CD14-positive monocyte (primary cell): ENCODE results near the gene GABRD. TPM values are rescaled to one million over a fixed set of nuclear protein-coding genes. Genes with fewer than 3 reads are reported as not detected.

ENCODE experiments used
- DNase-seq, 3 donors: peaks; one replicate each; pipeline ENCODE4 v3.0.0-alpha.2; 2011 to 2022
- H2AFZ ChIP-seq: 2 replicates; pipeline ENCODE4 v1.6.0; 2012; ENCODE audit warnings: mild to moderate bottlenecking, low read depth, low read length, inconsistent platforms; ENCODE audit not compliant: insufficient read depth, poor library complexity, severe bottlenecking
- H3K27ac ChIP-seq, 2 donors: 1 replicate in 1 of 2; 2 replicates in 1 of 2; pipeline ENCODE4 v1.5.1; 2012 to 2013; ENCODE audit warnings: low read length in 2 of 2, control low read depth in 1 of 2, inconsistent platforms in 1 of 2, low read depth in 1 of 2, mild to moderate bottlenecking in 1 of 2
- H3K27me3 ChIP-seq, 2 donors: one replicate each; pipeline versions ENCODE4 v1.6.0 to v1.6.1; 2011 to 2013; ENCODE audit warnings: low read length in 2 of 2; ENCODE audit not compliant: control insufficient read depth in 2 of 2, insufficient read depth in 2 of 2
- H3K36me3 ChIP-seq, 2 donors: replicated peaks in 1 of 2; 1 replicate in 1 of 2; 2 replicates in 1 of 2; pipeline versions ENCODE4 v1.5.1 to v1.6.1; 2012 to 2013; ENCODE audit warnings: low read length in 2 of 2, control low read depth in 1 of 2, inconsistent platforms in 1 of 2, mild to moderate bottlenecking in 1 of 2; ENCODE audit not compliant: insufficient read depth in 2 of 2, control insufficient read depth in 1 of 2
- H3K4me1 ChIP-seq, 2 donors: 1 replicate in 1 of 2; 2 replicates in 1 of 2; pipeline versions ENCODE4 v1.5.1 to v1.6.1; 2012 to 2013; ENCODE audit warnings: low read length in 2 of 2, control low read depth in 1 of 2, inconsistent platforms in 1 of 2, mild to moderate bottlenecking in 1 of 2, moderate library complexity in 1 of 2; ENCODE audit not compliant: insufficient read depth in 2 of 2, control insufficient read depth in 1 of 2
- H3K4me2 ChIP-seq: replicated peaks from 2 replicates; pipeline ENCODE3; 2012; ENCODE audit warnings: low read length, moderate library complexity, mild to moderate bottlenecking; ENCODE audit not compliant: poor library complexity, severe bottlenecking; ENCODE audit errors: extremely low read depth
- H3K4me3 ChIP-seq, 3 experiments: fragments of 200-600 bp in 1 of 3; sonication (generic) in 1 of 3; replicated peaks in 1 of 3; 1 replicate in 2 of 3; 2 replicates in 1 of 3; pipeline ENCODE4 v1.5.1; 2011 to 2013; ENCODE audit warnings: low read length in 3 of 3, mild to moderate bottlenecking in 3 of 3, control low read depth in 2 of 3, low read depth in 2 of 3, inconsistent platforms in 1 of 3, moderate library complexity in 1 of 3
- H3K79me2 ChIP-seq: 2 replicates; pipeline ENCODE4 v1.6.0; 2012; ENCODE audit warnings: mild to moderate bottlenecking, control low read depth, inconsistent platforms, low read length, moderate library complexity; ENCODE audit not compliant: insufficient read depth
- H3K9ac ChIP-seq: 2 replicates; pipeline ENCODE4 v1.6.0; 2017; ENCODE audit warnings: low read length, mild to moderate bottlenecking; ENCODE audit not compliant: insufficient read depth, poor library complexity, severe bottlenecking
- H3K9me3 ChIP-seq, 2 donors: replicated peaks in 1 of 2; 1 replicate in 1 of 2; 2 replicates in 1 of 2; pipeline versions ENCODE4 v1.5.1 to v1.6.1; 2012 to 2013; ENCODE audit warnings: low read length in 2 of 2, control low read depth in 1 of 2; ENCODE audit not compliant: control insufficient read depth in 1 of 2, insufficient read depth in 1 of 2
- H4K20me1 ChIP-seq: 2 replicates; pipeline ENCODE4 v1.6.0; 2012; ENCODE audit warnings: mild to moderate bottlenecking, low read length, control low read depth, moderate library complexity; ENCODE audit not compliant: insufficient read depth
- H3K27ac Mint-ChIP-seq, 7 donors: one replicate each; pipeline ENCODE4 v1.8.0; 2020; ENCODE audit warnings: mild to moderate bottlenecking in 7 of 7, mixed read lengths in 7 of 7, moderate library complexity in 6 of 7, inconsistent platforms in 2 of 7
- H3K27me3 Mint-ChIP-seq, 3 donors: one replicate each; pipeline ENCODE4 v1.8.0; 2021 to 2022; ENCODE audit warnings: low read depth in 3 of 3, mild to moderate bottlenecking in 3 of 3, mixed read lengths in 3 of 3, moderate library complexity in 3 of 3, inconsistent platforms in 1 of 3
- H3K36me3 Mint-ChIP-seq, 2 donors: one replicate each; pipeline ENCODE4 v1.8.0; 2020; ENCODE audit warnings: mixed read lengths in 2 of 2, inconsistent platforms in 1 of 2, mild to moderate bottlenecking in 1 of 2
- H3K4me1 Mint-ChIP-seq: one replicate; pipeline ENCODE4 v1.8.0; 2020; ENCODE audit warnings: mild to moderate bottlenecking, mixed read lengths
- H3K4me3 Mint-ChIP-seq, 2 donors: one replicate each; pipeline ENCODE4 v1.8.0; 2020; ENCODE audit warnings: mild to moderate bottlenecking in 2 of 2, mixed read lengths in 2 of 2, moderate library complexity in 1 of 2
- H3K9me3 Mint-ChIP-seq, 7 donors: one replicate each; pipeline ENCODE4 v1.8.0; 2020 to 2022; ENCODE audit warnings: mixed read lengths in 7 of 7, mild to moderate bottlenecking in 6 of 7, moderate library complexity in 6 of 7, inconsistent platforms in 2 of 7
- CTCF ChIP-seq: fragments of 200-600 bp; IDR thresholded peaks from one replicate; pipeline ENCODE4 v1.8.0; 2022; ENCODE audit warnings: antibody characterized with exemption, mild to moderate bottlenecking
- WGBS: methylation state at CpG from one replicate; pipeline ENCODE4 v1.1.5; 2013; ENCODE audit warnings: missing lambda C conversion rate; ENCODE audit not compliant: insufficient coverage; 5-methylcytosine and 5-hydroxymethylcytosine counted together
- intact Hi-C, 2 donors: fragments of 100-400 bp; cut with micrococcal nuclease; formaldehyde crosslinking; loops; one replicate each; pipeline versions ENCODE4 v1.15.0 to v1.15.1; 2023
- polyA plus RNA-seq, 3 donors: library from polyadenylated mRNA; depleted of rRNA in 1 of 3; unstranded in 2 of 3; stranded (reverse) in 1 of 3; fragments of 300-500 nt in 2 of 3; fragments of >200 nt in 1 of 3; fragmentation: Illumina TruSeq in 2 of 3; gene quantifications; 1 replicate in 2 of 3; 2 replicates in 1 of 3; pipeline ENCODE4 v1.2.3, GENCODE V29; 2012 to 2021

The GABRD gene
- polyA plus RNA-seq, 3 donors: not detected

GRCh38 chr1:2039251-2039650, 20.1 kb downstream of the GABRD start:
- H3K4me3 Mint-ChIP-seq: no peak overlapping the region
- DNase-seq: no peak
- Histone ChIP-seq H3K4me2 (no peak overlapping the region), H3K79me2 (no peaks in the 10 kb centered on the region), H3K36me3 (no peaks in the 10 kb centered on the region), H3K4me3 (no peak overlapping the region), H3K9me3 (no peaks in the 10 kb centered on the region), H3K27ac (no peak overlapping the region), H4K20me1 (no peaks in the 10 kb centered on the region), H2AFZ (no peak overlapping the region), H3K27me3 (peaks cover 0 to 5% of the 10 kb centered on the region in 2 donors), H3K9ac (no peak overlapping the region), H3K4me1 (no peaks in the 10 kb centered on the region)
- peaks cover 0 to 2% (median 0%) of the 10 kb centered on the region in 7 donors for H3K9me3 Mint-ChIP-seq
- no peak overlapping the region for H3K27ac Mint-ChIP-seq
- no peaks in the 10 kb centered on the region for H3K36me3 Mint-ChIP-seq
- 94% methylated on average over 7 of the region's 8 CpGs for WGBS
- H3K4me1 Mint-ChIP-seq: no peaks in the 10 kb centered on the region
- intact Hi-C loops: no loop called here
- H3K27me3 Mint-ChIP-seq: peaks cover 12 to 21% (median 17%) of the 10 kb centered on the region in 3 donors
- TF ChIP-seq CTCF: no peak

- Histone ChIP-seq H3K27ac (no peak overlapping the region), H3K79me2 (no peaks in the 10 kb centered on the region), H3K9ac (no peak overlapping the region), H4K20me1 (no peaks in the 10 kb centered on the region), H3K36me3 (no peaks in the 10 kb centered on the region), H3K4me2 (no peak overlapping the region), H3K4me1 (peaks cover 3 to 10% of the 10 kb centered on the region in 2 donors), H3K27me3 (peaks cover 0 to 23% of the 10 kb centered on the region in 2 donors), H2AFZ (no peak overlapping the region), H3K4me3 (no peak overlapping the region), H3K9me3 (no peaks in the 10 kb centered on the region)
- intact Hi-C loops: loop anchor here in 1 of 2 donors (5.0 kb wide), 1 partner anchor 79 kb away; no protein-coding TSS in a partner anchor
- Mint-ChIP-seq H3K4me3 (no peak overlapping the region), H3K27me3 (peaks cover 24 to 34% (median 28%) of the 10 kb centered on the region in 3 donors), H3K27ac (peak overlapping the region in 1 of 7 donors; percentile 7), H3K9me3 (peaks cover 0 to 3% (median 0%) of the 10 kb centered on the region in 7 donors), H3K36me3 (peaks cover 0 to 1% of the 10 kb centered on the region in 2 donors), H3K4me1 (peaks cover 2% of the 10 kb centered on the region)
- WGBS: 82% methylated on average over 8 of the region's 15 CpGs
- no peak for TF ChIP-seq CTCF
- DNase-seq: no peak
These were observed 22.2 kb downstream of the GABRD start for GRCh38 chr1:2041305-2041704.
